NCI-H187 treated with DMSO at 0.1 percent for 48 hours (cell line): ENCODE data around the gene PDK2.

Experiments
- DNase-seq: peaks from one replicate; lab custom pipeline; 2025; lab: John Stamatoyannopoulos, UW

The PDK2 gene

GRCh38 chr17:50149417-50150353 is 54.5 kb downstream of the PDK2 start:
- no peak for DNase-seq

- DNase-seq: no peak
Measured at GRCh38 chr17:50150354-50151040, 55.3 kb downstream of the PDK2 start, which contains the start of gene PPP1R9B. PPP1R9B (minus strand) TSS chr17:50150677; CDS start chr17:50150513, 164 bp downstream.

- DNase-seq: peak; percentile 40
Measured at GRCh38 chr17:50151041-50151936, 56.1 kb downstream of the PDK2 start.

- peak; percentile 79 for DNase-seq
Measured at GRCh38 chr17:50151937-50152547, 56.9 kb downstream of the PDK2 start.

GRCh38 chr17:50152736-50153135 is 57.6 kb downstream of the PDK2 start:
- DNase-seq: no peak

GRCh38 chr17:50153650-50154575 is 58.8 kb downstream of the PDK2 start:
- no peak for DNase-seq

DNA sequence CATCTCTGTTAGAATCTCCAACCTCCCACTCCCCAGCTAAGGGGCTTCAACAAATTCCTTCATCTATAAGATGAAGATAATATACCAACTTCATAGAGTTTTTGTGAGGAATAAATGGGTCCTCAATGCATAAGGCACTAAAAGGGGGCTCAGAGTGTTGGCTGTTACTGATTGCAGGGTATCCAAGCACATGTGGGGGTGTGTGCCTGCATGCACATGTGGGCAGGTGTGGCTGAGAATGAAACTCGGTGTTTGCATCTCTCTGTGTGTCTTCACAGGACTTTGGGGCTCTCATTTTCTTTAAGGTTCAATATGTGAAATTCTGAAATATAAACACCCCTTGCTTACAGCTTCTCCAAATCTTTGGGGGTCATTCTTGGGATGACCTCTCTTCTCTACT is 59.5 kb downstream of the PDK2 start:
- DNase-seq: no peak

GRCh38 chr17:50155115-50155819 is 60.1 kb downstream of the PDK2 start:
- DNase-seq: no peak

DNA sequence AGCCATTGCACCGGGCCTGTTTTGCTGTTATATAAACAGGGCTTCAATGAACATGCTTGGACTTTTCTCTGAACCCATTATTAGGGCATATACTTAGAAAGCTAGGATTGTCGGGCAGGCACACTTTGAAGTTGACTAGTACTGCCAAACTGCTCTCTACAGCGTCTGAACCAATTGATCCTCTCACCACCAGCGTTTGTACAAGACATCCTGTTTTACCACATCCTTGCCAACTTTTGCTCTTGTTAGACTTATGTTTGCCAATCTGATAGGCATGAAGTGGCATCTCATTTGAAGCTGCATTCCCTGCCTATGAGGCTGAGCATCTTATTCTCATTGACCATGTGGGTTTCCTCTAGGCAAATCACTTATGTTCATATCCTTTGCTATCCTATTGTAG is 62.7 kb downstream of the PDK2 start:
- DNase-seq: no peak

DNA sequence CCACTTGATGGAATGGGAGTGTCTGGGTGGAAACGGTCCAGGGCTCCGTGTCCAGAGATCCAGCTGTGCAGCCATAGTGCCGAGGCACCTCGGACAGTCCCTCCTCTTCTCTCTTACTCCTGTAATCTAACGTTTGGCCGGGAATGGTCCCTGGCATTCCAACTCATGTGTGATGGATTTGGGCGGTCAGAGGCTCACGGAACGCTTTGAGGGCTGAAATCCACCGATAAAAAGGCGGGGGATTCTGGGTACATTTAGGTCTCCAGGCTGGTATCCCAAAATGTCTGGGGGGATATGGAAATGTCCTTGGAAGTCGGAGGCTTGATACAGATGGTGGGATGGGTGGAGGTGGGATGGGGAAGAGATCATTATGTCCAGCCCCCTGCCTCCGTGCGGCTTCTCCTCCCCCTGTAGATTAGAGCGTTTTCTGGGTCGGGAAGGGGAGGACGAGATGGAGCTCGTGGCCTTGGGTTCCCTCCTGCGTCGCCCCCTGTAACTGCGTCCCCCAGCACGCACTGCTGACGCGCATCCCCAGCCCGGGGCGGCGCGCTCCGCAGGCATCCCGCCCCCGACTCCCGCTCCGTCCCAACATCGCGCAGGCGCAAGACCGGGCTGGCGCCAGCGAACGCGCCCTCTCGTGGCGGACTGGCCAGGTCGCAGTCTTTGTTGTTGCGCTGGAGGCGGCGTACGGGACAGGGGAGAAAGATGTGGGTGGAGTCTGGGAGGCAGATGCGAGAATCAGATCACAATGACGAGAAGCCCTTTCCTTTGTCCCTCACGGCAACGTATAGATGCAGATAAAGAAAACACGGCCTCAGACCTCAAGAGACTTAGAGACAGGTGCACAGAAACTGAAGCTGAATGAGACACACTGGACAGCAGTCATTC is 66.1 kb downstream of the PDK2 start:
- peak; percentile 60 for DNase-seq
